Bronchial epithelial cell (primary cell): Measurements from ENCODE around the gene CHCHD4. TPM values are rescaled to one million over a fixed set of nuclear protein-coding genes. Genes with fewer than 3 reads are reported as not detected.
"Not testable (repeated sequence)": the region's sequence is repeated elsewhere in the genome, so short reads cannot be mapped to it uniquely, and the experiment has no call there.

Source experiments
- DNase-seq: peaks from one replicate; pipeline ENCODE4 v3.0.0-alpha.2; 2010; ENCODE audit warnings: low read depth
- FAIRE-seq: peaks from 2 replicates; lab custom pipeline; 2011; peaks lifted over from hg19 to GRCh38; lab: Jason Lieb, UNC
- H3K27me3 ChIP-seq: 2 replicates; pipeline ENCODE4 v1.5.1; 2011; ENCODE audit warnings: low read length; ENCODE audit not compliant: control insufficient read depth, insufficient read depth
- H3K36me3 ChIP-seq: 2 replicates; pipeline ENCODE4 v1.5.1; 2011; ENCODE audit warnings: low read length; ENCODE audit not compliant: control insufficient read depth, insufficient read depth
- H3K4me3 ChIP-seq: 2 replicates; pipeline ENCODE4 v1.5.1; 2011; ENCODE audit warnings: mild to moderate bottlenecking, low read depth, low read length, control low read depth
- total RNA-seq: library from RNA; depleted of rRNA; stranded (reverse); fragments of >200 nt; gene quantifications from 2 replicates; pipeline ENCODE4 v1.2.1, GENCODE V29; 2014
- TF ChIP-seq, protein P1 (sequence below): IDR thresholded peaks from 2 replicates; pipeline ENCODE4 v1.5.1; 2011; ENCODE audit warnings: mild to moderate bottlenecking, moderate library complexity, low read length, control low read depth, inconsistent platforms; ENCODE audit not compliant: insufficient read depth, severe bottlenecking

The CHCHD4 gene
- total RNA-seq, 1 donor from 2014 or later, result 32.1 TPM

DNA sequence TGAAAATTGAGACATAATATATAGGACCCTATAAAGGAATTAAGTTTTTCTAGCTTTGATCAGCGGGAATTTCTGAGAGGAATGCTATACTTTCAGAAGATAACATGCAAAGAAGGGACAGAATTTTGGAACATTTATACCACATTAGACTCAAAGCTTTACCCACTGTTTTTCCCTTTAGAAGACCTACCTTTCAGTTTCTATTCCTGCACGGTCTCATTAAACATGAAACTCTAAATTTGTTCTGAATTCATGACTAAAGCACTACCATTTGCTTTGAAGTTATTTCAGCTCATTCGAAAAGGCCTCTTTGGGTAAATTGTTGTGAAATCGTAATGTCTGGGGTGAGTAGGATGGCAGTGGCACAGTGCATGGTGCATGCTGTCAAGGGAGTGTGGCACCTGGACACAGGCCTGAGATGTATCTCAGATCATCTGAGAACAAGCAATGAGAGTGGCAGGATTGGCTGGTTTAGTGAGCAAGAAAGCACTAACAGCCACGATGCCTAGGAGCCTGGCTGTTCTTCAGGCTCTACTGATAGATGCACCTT lies 42.5 kb downstream of the CHCHD4 start:
- H3K4me3 ChIP-seq, result no peak overlapping the region
- FAIRE-seq (no peak), DNase-seq (no peak)
- no peaks in the 10 kb centered on the region for H3K27me3 ChIP-seq
- no peaks in the 10 kb centered on the region for H3K36me3 ChIP-seq
- TF ChIP-seq, protein P1, sequence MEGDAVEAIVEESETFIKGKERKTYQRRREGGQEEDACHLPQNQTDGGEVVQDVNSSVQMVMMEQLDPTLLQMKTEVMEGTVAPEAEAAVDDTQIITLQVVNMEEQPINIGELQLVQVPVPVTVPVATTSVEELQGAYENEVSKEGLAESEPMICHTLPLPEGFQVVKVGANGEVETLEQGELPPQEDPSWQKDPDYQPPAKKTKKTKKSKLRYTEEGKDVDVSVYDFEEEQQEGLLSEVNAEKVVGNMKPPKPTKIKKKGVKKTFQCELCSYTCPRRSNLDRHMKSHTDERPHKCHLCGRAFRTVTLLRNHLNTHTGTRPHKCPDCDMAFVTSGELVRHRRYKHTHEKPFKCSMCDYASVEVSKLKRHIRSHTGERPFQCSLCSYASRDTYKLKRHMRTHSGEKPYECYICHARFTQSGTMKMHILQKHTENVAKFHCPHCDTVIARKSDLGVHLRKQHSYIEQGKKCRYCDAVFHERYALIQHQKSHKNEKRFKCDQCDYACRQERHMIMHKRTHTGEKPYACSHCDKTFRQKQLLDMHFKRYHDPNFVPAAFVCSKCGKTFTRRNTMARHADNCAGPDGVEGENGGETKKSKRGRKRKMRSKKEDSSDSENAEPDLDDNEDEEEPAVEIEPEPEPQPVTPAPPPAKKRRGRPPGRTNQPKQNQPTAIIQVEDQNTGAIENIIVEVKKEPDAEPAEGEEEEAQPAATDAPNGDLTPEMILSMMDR, result no peak

DNA sequence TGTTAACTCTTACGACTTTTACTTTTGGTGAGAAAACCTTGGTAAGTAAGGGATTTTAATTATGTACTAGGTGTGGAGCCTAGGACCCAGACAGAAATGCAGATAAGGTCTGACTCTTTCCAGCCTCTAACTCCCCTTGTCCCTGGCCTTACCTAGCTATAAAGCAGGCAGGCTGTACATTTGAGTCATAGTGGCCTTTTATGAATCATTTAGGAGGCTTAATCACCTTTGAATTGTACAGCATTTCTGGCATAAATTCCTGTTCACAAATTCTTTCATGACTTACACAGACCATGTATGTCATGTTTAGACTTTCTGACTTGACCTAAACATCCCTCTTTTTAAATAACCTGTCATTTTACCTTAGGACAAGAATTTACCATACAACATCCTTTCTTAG lies 47.4 kb downstream of the CHCHD4 start:
- no peak for FAIRE-seq
- no peaks in the 10 kb centered on the region for H3K27me3 ChIP-seq
- H3K36me3 ChIP-seq, result no peaks in the 10 kb centered on the region
- TF ChIP-seq, protein P1, result no peak
- peak; percentile 87 for DNase-seq
- no peak overlapping the region for H3K4me3 ChIP-seq

DNA sequence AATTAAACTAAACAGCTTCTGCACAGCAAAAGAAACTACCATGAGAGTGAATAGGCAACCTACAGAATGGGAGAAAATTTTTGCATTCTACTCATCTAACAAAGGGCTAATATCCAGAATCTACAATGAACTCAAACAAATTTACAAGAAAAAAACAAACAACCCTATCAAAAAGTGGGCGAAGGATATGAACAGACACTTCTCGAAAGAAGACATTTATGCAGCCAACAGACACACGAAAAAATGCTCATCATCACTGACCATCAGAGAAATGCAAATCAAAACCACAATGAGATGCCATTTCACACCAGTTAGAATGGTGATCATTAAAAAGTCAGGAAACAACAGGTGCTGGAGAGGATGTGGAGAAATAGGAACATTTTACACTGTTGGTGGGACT lies 49.4 kb downstream of the CHCHD4 start:
- not testable (repeated sequence) for FAIRE-seq, H3K4me3 ChIP-seq, H3K27me3 ChIP-seq, DNase-seq, H3K36me3 ChIP-seq

DNA sequence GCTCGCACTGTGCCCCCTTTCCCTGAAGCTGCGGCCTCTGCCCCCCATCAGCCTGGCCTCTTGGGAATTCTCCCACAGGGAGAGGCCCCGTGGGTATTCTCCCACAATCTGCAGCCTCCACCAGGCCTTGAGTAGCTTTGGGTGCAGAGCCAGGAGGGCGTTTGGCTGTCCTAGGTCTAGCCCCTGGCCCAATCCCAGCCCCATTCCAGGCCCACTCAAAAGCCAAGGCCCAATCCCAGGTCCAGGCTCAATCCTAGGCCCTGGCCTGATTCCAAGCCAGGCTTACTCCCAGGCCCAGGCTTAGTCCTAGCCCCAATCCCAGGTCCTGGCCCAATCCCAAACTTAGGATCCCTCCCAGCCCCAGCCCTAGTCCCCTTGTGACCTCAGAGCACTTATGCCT lies 59.8 kb downstream of the CHCHD4 start:
- FAIRE-seq, result no peak
- no peaks in the 10 kb centered on the region for H3K36me3 ChIP-seq
- no peaks in the 10 kb centered on the region for H3K27me3 ChIP-seq
- no peak for DNase-seq
- no peak overlapping the region for H3K4me3 ChIP-seq
- TF ChIP-seq, protein P1, result no peak

DNA sequence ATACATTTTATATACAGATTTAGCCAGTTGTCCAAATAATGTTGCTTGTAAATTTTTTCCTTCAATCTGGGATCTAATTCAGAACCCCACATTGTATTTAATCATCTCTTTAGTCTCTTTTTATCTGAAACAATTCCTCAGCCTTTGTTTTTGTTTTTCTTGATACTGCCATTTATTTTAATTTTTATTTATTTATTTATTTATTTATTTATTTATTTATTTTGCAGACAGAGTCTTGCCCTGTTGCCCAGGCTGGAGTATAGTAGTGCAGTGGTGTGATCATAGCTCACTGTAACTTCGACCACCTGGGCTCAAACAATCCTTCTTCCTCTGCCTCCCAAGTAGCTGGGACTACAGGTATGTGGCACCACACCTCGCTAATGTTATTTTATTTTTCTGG lies 61.5 kb downstream of the CHCHD4 start:
- TF ChIP-seq, protein P1, result no peak
- no peak overlapping the region for H3K4me3 ChIP-seq
- FAIRE-seq (no peak), DNase-seq (no peak)
- no peaks in the 10 kb centered on the region for H3K27me3 ChIP-seq
- H3K36me3 ChIP-seq, result no peaks in the 10 kb centered on the region

Other genes starting within 250 kb of the CHCHD4 start
- 7.9 and 13.4 TPM in 2 replicates for gene WNT7A, start 244.8 kb downstream of the CHCHD4 start, total RNA-seq
- gene TMEM43, start 182 bp upstream of the CHCHD4 start, total RNA-seq, result 88.5 and 105 TPM in 2 replicates
- 25.3 and 33.4 TPM in 2 replicates for gene XPC, start 53.7 kb upstream of the CHCHD4 start, total RNA-seq
- 5.5 and 6.6 TPM in 2 replicates for gene LSM3, start 53.9 kb upstream of the CHCHD4 start, total RNA-seq